Large intestine (tissue), 3 donors: ENCODE measurements around the gene SHISAL1. TPM values are rescaled to one million over a fixed set of nuclear protein-coding genes. Genes with fewer than 3 reads are reported as not detected.

Source experiments
- DNase-seq, 2 donors: peaks; one replicate each; pipeline versions ENCODE4 v3.0.0 to v3.0.0-alpha.2; 2013
- H3K27ac ChIP-seq: one replicate; pipeline ENCODE4 v1.5.1; 2013; ENCODE audit warnings: low read length
- H3K27me3 ChIP-seq: 2 replicates; pipeline ENCODE4 v1.6.1; 2013; ENCODE audit warnings: low read length; ENCODE audit not compliant: control insufficient read depth, insufficient read depth
- H3K36me3 ChIP-seq: 2 replicates; pipeline ENCODE4 v1.6.1; 2013; ENCODE audit warnings: low read length; ENCODE audit not compliant: control insufficient read depth, insufficient read depth
- H3K4me1 ChIP-seq: one replicate; pipeline ENCODE4 v1.6.1; 2013; ENCODE audit warnings: low read length; ENCODE audit not compliant: control insufficient read depth, insufficient read depth
- H3K4me3 ChIP-seq: one replicate; pipeline ENCODE4 v1.5.1; 2013; ENCODE audit warnings: low read length
- H3K9me3 ChIP-seq: one replicate; pipeline ENCODE4 v1.6.1; 2013; ENCODE audit warnings: mild to moderate bottlenecking, low read depth, low read length, moderate library complexity; ENCODE audit not compliant: control insufficient read depth
- WGBS: methylation state at CpG from one replicate; pipeline ENCODE4 v1.1.5; 2013; ENCODE audit warnings: low lambda C conversion rate; ENCODE audit not compliant: insufficient coverage; 5-methylcytosine and 5-hydroxymethylcytosine counted together
- polyA plus RNA-seq: library from polyadenylated mRNA; unstranded; fragments of 120-200 nt; gene quantifications from one replicate; pipeline ENCODE4 v1.2.1, GENCODE V29; 2013

SHISAL1 gene
- polyA plus RNA-seq, 1 donor, result 1.9 TPM

DNA sequence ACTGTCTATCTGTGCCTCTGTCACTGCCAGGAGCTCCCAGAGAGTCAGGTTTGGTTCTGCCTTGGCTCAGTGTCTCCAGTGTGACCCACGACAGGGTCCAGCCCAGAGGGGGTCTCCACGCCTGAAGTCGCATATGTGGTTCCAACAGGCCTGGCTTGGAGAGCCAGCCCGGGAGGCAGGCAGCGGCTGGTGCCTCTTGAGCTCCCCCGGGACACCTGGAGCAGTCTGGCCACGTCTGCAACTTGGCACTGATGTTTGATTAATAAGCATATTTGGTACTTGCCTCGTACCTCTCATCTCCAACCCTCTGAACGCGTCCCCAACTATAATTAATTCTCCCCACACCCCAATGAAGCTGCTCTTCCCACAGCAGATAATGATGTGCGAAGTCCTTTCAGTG is 31.7 kb upstream of the SHISAL1 start:
- H3K9me3 ChIP-seq, result no peaks in the 10 kb centered on the region
- H3K4me3 ChIP-seq, result no peak overlapping the region
- no peaks in the 10 kb centered on the region for H3K4me1 ChIP-seq
- no peak for DNase-seq
- H3K36me3 ChIP-seq, result no peaks in the 10 kb centered on the region
- WGBS, result no CpG with 5 or more reads among the region's 11 CpGs
- H3K27me3 ChIP-seq, result peaks cover 6% of the 10 kb centered on the region
- H3K27ac ChIP-seq, result no peak overlapping the region

DNA sequence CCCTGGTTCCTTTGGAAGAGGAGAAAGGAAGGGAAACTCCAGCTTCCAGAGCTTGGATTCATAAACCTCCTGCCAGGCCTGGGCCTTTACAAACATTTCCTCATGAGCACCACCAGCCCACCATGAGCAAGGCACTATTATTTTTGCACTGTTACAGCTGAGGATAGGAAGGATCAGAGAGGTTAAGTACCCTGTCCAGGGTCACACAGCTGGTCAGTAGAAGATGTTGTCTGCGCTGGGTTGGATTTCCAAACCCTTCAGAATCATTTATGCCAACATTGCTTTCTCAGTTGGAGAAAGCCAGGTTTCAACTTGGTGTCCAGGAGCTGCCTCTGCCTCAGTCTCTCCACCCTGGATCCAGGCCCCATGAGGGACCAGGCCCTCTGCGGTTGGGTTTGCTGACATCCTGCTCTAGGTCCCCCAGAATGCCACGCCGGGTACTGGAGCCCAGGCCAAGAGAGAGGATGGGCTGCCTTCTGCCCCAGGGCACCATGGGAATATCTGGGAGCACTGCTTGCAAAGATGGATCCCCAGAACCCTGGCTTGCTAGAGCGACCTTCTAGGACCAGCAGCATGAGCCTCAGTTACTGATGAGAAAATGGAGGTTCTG is 29.7 kb upstream of the SHISAL1 start:
- H3K36me3 ChIP-seq, result no peaks in the 10 kb centered on the region
- no peak overlapping the region for H3K4me3 ChIP-seq
- peaks cover 9% of the 10 kb centered on the region for H3K27me3 ChIP-seq
- no CpG with 5 or more reads among the region's 5 CpGs for WGBS
- no peak overlapping the region for H3K27ac ChIP-seq
- H3K9me3 ChIP-seq, result no peaks in the 10 kb centered on the region
- DNase-seq, result no peak
- H3K4me1 ChIP-seq, result no peaks in the 10 kb centered on the region

DNA sequence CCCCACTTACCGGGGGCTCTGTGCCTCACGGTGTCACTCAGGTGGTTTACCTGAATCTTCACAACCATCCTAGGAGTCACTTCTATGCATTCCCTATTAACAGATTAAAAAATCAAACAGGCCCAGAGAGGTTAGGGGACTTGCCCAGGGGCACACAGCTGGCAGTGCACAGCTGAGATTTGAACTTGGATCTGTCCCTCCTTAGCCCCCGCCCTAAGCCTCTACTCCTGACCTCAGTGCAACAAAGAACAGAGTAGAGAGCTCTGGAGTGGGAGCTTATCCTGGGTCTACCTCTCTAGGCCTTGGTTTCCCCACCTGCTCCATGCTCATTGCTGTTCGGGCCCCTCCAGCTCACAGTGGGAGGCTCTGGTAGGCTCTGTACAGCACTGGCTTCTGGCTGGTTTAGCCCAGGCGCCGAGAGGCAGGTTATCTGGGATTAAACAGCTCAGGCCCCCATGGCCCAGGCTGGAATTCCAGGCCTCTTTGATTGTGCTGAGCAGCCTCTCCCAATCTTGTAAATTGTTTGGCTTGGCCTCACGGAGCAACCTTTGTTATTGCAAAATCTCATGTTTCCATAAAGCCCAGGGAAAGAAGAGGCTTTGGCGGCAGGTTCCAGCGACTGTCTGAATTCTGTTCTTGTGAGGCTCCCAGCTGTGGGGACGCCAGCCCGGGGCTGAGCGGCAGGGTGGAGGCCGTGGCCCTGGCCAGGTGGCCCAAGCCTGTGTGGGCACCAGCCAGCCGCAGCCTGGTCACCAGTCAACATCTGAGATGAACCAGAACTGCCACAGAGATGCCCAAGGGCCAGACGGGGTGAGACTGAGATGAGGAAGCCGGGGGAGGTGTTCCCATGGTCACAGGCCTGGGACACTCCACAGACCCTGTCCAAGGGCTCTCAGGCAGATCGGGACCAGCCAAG is 28.9 kb upstream of the SHISAL1 start:
- H3K9me3 ChIP-seq, result no peaks in the 10 kb centered on the region
- H3K27ac ChIP-seq, result no peak overlapping the region
- no peaks in the 10 kb centered on the region for H3K4me1 ChIP-seq
- DNase-seq, result no peak
- peaks cover 12% of the 10 kb centered on the region for H3K27me3 ChIP-seq
- no peaks in the 10 kb centered on the region for H3K36me3 ChIP-seq
- no peak overlapping the region for H3K4me3 ChIP-seq
- WGBS, result no CpG with 5 or more reads among the region's 17 CpGs

DNA sequence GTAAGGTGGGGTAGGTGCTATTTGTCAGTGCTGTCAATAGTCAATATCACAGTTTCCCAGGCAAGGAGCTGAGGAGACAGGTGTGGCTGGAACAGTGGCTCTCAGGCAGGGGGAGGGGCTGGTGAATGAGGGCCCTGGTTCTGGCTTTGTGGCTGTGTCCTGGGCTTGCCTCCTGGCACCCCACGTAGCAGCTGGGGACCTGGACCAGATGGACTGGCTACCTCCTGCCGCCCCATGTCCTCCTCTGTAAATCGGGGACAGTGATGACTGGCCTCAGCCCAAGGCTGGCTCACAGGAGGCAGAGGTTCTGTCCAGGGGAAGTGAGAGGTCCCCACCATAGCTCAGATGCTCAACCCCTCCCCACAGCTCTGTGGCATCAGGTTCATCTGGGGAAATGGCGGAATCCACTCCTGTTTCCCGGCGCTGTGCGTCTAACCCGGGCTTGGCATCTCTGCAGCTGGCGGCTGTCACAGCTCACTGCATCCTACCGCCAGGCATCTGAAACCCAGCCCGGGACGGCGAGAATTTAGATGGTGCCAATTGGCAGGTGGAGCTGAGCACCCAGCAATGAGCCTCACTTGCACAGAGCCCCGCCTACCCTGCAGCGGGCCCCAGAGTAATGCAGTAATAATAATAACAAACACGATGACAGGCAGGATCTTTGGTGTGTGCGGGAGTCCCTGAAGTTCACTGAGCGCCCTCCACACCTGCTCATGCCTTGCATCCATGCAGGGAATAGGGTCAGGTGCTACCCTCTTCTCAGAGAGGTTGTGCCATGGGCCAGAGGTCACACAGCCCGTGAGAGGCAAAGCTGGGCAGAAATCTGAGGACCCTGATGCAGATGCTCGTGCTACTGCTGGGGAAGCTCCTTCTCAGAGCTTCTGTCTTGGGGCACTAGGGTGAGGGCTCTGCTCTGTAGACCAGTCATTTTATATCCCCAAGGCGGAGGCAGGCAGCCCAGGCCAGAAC is 27.8 kb upstream of the SHISAL1 start:
- Histone ChIP-seq H3K4me3 (no peak overlapping the region), H3K27me3 (peaks cover 12% of the 10 kb centered on the region), H3K36me3 (no peaks in the 10 kb centered on the region), H3K4me1 (no peaks in the 10 kb centered on the region), H3K9me3 (peaks cover 2% of the 10 kb centered on the region), H3K27ac (no peak overlapping the region)
- 83% methylated on average over 2 of the region's 21 CpGs for WGBS
- DNase-seq, result no peak

DNA sequence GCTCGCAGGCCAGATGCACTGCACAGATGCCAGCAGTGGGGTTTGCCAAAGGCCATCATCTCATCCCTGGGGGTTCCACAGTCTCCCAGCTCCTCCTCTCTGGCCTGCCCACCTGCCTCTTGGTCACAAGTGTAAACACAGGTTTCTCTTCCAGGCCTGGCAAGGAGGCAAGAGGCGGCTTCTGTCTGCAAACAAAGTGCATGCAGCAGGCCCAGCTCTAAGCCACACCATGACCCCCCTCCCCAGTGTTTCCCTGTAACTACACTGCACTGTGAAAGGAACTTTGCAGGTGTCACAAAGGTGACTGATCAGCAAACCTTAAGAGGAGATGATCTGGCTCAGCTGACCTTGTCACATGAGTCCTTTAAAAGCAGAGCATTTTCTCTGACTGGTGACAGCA is 26.2 kb upstream of the SHISAL1 start:
- WGBS, result no CpG with 5 or more reads among the region's 2 CpGs
- Histone ChIP-seq H3K27ac (no peak overlapping the region), H3K4me3 (no peak overlapping the region), H3K9me3 (peaks cover 5% of the 10 kb centered on the region), H3K27me3 (peaks cover 16% of the 10 kb centered on the region), H3K4me1 (no peaks in the 10 kb centered on the region), H3K36me3 (no peaks in the 10 kb centered on the region)
- no peak for DNase-seq

DNA sequence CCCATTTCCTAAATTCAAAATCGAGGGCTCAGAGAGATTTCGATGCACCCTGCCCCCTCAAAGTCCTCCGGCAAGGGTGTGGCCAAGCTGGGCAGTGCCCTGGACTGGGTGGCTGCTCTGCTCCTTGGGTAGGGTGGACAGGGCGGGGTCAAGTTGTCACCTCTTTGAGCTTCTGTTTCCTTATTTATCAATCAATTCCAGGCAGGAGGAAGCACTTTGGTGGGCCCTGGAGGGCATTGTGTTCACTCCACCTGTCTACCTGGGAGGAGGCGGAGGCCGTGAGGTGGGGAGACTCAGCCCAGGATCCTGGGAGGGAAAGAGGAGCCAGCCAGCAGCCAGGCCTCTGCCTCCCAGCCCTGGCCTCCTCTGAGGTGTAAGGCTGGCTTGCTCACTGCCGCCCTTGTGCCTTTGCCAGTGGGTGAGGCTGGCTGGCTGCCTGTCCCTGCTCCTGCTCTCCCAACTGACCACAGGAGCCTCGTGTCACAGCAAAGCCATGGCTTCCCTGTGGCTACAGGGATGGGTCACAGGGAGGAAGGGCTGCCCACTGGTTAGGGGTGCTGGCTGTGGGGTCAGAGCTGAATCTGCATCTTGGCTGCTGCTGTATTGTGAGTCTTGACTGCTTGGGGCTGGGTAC is 25.5 kb upstream of the SHISAL1 start:
- Histone ChIP-seq H3K4me1 (no peaks in the 10 kb centered on the region), H3K9me3 (peaks cover 5% of the 10 kb centered on the region), H3K4me3 (no peak overlapping the region), H3K27ac (no peak overlapping the region), H3K36me3 (no peaks in the 10 kb centered on the region), H3K27me3 (peaks cover 22% of the 10 kb centered on the region)
- no CpG with 5 or more reads among the region's 8 CpGs for WGBS
- no peak for DNase-seq

DNA sequence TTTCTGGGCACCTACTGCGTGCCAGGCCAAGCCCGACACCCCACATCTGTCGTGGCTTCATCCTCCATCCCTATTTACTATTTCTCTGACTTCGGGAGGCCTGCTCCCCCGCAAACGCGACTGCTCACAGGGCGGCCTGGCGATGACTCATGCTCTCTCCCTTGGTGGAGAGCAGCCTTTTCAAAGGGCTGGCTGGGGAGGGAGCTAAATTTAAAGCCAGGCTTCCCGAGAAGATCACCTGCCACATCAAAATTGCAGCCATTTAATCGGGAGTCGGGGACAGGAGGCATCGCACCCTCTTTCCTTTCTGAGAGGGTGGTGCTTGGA is 24.9 kb upstream of the SHISAL1 start:
- H3K27me3 ChIP-seq, result peaks cover 29% of the 10 kb centered on the region
- H3K36me3 ChIP-seq, result no peaks in the 10 kb centered on the region
- DNase-seq, result no peak
- no peaks in the 10 kb centered on the region for H3K4me1 ChIP-seq
- H3K27ac ChIP-seq, result no peak overlapping the region
- no peak overlapping the region for H3K4me3 ChIP-seq
- H3K9me3 ChIP-seq, result peaks cover 5% of the 10 kb centered on the region
- WGBS, result no CpG with 5 or more reads among the region's 13 CpGs

DNA sequence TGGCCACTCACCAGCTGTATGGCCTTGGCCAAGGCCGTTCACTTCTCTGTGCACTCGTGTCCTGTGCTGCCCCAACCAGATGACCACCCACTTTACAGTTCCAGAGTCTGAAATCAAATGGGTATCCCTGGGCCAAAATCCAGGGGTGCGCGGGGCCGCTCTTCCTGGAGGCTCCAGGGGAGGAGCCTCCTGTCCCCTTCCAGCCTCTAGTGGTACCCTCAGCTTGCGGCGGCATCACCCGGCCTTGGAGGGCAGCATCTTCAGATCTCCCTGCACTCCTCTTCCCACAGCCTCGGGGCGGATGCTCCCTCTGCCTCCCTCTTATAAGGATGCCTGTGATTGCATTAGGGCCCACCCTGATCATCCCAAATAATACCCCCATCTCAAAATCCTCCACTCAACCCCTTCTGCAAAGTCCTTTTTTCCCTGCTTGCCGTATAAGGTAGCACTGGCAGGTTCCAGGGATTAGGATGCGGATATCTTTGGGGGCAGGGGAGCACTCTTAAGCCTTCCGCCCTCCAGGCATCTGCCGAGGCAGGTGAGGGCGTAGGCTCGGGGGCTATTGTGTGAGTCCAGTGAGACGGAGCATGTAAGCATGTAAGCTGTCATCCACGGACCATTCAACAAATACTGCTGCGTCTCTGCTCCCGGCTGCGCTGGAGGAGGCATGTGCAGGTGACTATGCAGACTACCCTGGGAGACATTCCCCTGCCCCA is 24.4 kb upstream of the SHISAL1 start:
- Histone ChIP-seq H3K27me3 (peaks cover 34% of the 10 kb centered on the region), H3K4me1 (no peaks in the 10 kb centered on the region), H3K36me3 (no peaks in the 10 kb centered on the region), H3K27ac (no peak overlapping the region), H3K9me3 (peaks cover 5% of the 10 kb centered on the region), H3K4me3 (no peak overlapping the region)
- DNase-seq, result no peak
- WGBS, result no CpG with 5 or more reads among the region's 21 CpGs

DNA sequence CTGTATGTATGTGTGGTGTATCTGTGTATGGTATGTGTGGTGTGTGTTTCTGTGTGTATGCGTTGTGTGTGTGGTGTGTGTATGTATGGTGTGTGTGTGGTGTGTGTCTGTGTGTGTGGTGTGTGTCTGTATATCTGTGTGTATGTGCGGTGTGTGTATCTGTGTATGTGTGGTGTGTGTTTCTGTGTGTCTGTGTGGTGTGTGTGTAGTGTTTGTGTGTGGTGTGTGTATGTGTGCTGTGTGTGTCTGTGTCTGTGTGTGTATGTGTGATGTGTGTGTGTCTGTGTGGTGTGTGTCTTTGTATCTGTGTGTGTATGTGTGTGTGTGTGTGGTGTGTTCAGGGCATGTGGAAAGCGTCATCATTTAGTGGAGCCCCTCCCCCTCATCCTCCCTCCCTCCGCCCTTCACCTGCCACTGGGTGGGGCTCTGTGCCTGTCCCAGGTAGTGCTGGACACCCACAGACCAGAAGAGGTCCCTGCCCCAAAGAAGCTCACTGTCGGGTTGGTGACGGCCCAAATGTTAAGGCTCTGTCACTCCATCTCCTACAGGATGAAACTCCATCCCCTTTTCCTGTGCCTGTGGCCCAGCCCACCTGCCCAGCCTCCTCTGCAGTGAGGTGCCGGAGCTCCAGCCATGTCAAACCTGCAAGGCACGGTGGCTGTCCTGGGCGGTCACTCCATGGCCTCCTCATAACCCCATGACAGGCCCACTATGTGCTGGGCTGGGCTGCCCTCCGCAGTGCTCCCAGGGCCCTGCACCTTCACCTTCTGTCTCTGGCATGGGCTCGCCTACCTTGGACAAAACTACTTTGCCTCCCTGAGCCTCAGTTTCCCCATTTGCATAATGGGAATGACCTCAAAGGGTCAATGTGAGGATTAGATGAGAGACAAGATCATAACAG is 23.4 kb upstream of the SHISAL1 start:
- DNase-seq, result no peak
- H3K27me3 ChIP-seq, result peaks cover 34% of the 10 kb centered on the region
- H3K9me3 ChIP-seq, result peaks cover 5% of the 10 kb centered on the region
- H3K27ac ChIP-seq, result no peak overlapping the region
- no peaks in the 10 kb centered on the region for H3K36me3 ChIP-seq
- H3K4me1 ChIP-seq, result no peaks in the 10 kb centered on the region
- no CpG with 5 or more reads among the region's 11 CpGs for WGBS
- H3K4me3 ChIP-seq, result no peak overlapping the region
